ENCODE data around the gene SPNS3.

- TF ChIP-seq CTCF (IDR thresholded peaks at IDR 0.05) (no peak), POLR2A (IDR thresholded peaks at IDR 0.05) (no peak), EP300 (IDR thresholded peaks at IDR 0.05) (no peak)
Observed at GRCh38 chr17:4467287-4467686, 33.5 kb downstream of the SPNS3 start.

All from gastroesophageal sphincter (tissue), 3 donors.